ENCODE measurements around the gene GTF3C6. TPM values are rescaled to one million over a fixed set of nuclear protein-coding genes. Genes with fewer than 3 reads are reported as not detected.

Gene GTF3C6
- total and polyA plus RNA-seq, 10 of the 15 experiments (the other 5 are each of a cell fraction or from before 2014, with no cell fraction given): 42.8 to 261 (median 116) TPM

DNA sequence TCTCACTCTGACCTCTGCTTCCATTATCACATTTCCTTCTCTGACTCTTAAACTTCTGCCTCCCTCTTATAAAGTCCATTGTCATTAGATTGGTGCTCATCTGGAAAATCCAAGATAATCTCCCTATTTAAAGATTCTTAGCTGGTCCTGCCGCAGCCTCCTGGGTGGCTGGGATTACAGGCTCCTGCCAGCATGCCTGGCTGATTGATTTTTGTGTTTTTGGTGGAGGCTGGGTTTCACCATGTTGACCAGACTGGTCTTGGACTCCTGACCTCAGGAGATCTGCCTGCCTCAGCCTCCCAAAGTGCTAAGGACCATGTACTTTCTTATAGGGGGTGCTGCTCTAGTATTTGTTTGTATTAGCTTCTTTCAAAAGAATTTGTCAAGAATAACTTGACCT lies 18.1 kb downstream of the GTF3C6 start:
- FAIRE-seq (no peak), ATAC-seq (no peak), DNase-seq (ENCODE audit: low read depth, low spot score) (no peak)
- intact Hi-C loops (cut with micrococcal nuclease; ENCODE audit: unreplicated experiment): no loop called here
- WGBS (ENCODE audit: insufficient coverage, insufficient replicate concordance, low lambda C conversion rate, missing lambda C conversion rate): 94% methylated on average over 1 of the region's 1 CpG
- no peak overlapping the region for H3K4me3 ChIP-seq
- SMC1A ChIA-PET (ENCODE audit: uncharacterized antibody, unreplicated experiment): interaction anchor here (0.9 kb wide), 1 partner anchor 14 kb away, joined by 4 read pairs; no protein-coding TSS in a partner anchor
- RAD21 ChIA-PET (ENCODE audit: unreplicated experiment): no interaction called here
- in situ Hi-C loops (cut with MboI): no loop called here
- H3K79me2 ChIP-seq (ENCODE audit: control insufficient read depth, insufficient read depth, low read length): peaks cover 6% of the 10 kb centered on the region
- BruUV-seq (replicated peaks): no TSS peak
- no peak overlapping the region for H3K9ac ChIP-seq (ENCODE audit: control insufficient read depth, insufficient read depth, low read length)
- H3K4me2 ChIP-seq (ENCODE audit: control insufficient read depth, insufficient read depth): no peak overlapping the region
- no peak overlapping the region for H2AFZ ChIP-seq (ENCODE audit: control insufficient read depth, low read depth, low read length)
- no peaks in the 10 kb centered on the region for H3K27me3 ChIP-seq (replicated peaks in 1 of 2; ENCODE audit: control insufficient read depth in 2 of 2, insufficient read depth in 2 of 2, low read length in 1 of 2)
- POLR2A ChIA-PET: interaction anchor here (0.7 kb wide), 1 partner anchor 897 kb away, joined by 3 read pairs; no protein-coding TSS in a partner anchor
- H4K20me1 ChIP-seq (ENCODE audit: control insufficient read depth, insufficient read depth): no peaks in the 10 kb centered on the region
- CTCF ChIA-PET: no interaction called here
- no peak for TF ChIP-seq IKZF2 (IDR thresholded peaks at IDR 0.05)
- no peak for TF ChIP-seq KLF5 (IDR thresholded peaks at IDR 0.05; ENCODE audit: partially characterized antibody)
- no peaks in the 10 kb centered on the region for H3K36me3 ChIP-seq (ENCODE audit: control insufficient read depth in 2 of 2, insufficient read depth in 2 of 2, low read length in 1 of 2)
- H3K4me1 ChIP-seq (ENCODE audit: control insufficient read depth, insufficient read depth, low read length): no peaks in the 10 kb centered on the region
- no peak overlapping the region for H3K27ac ChIP-seq (ENCODE audit: control insufficient read depth, insufficient read depth)
- no peaks in the 10 kb centered on the region; the same call in 2 of the 3 replicates for H3K9me3 ChIP-seq (replicated peaks; ENCODE audit: control insufficient read depth, insufficient read depth, low read length)

DNA sequence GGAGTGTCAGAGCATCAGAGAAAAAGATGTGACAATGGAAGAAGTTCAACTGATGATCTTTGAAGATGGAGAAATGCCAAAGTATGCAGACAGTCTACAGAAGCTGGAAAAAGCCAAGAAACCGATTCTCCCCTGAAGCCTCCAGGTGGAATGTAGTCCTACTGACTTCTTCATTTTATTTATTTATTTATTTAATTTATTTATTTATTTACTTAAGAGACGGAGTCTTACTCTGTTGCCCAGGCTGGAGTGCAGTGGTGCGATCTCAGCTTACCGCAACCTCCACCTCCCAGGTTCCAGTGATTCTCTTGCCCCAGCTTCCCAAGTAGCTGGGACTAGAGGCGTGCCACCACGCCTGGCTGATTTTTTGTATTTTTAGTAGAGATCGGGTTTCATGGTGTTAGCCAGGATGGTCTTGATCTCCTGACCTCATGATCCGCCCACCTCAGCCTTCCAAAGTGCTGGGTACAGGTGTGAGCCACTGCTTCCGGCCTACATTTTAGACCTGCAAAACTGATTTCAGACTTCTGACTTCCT lies 21.1 kb downstream of the GTF3C6 start:
- WGBS (ENCODE audit: insufficient coverage, insufficient replicate concordance, low lambda C conversion rate, missing lambda C conversion rate): 97% methylated on average over 9 of the region's 9 CpGs
- POLR2A ChIA-PET: no interaction called here
- H3K79me2 ChIP-seq (ENCODE audit: control insufficient read depth, insufficient read depth, low read length): peaks cover 34% of the 10 kb centered on the region
- TF ChIP-seq, protein P1, sequence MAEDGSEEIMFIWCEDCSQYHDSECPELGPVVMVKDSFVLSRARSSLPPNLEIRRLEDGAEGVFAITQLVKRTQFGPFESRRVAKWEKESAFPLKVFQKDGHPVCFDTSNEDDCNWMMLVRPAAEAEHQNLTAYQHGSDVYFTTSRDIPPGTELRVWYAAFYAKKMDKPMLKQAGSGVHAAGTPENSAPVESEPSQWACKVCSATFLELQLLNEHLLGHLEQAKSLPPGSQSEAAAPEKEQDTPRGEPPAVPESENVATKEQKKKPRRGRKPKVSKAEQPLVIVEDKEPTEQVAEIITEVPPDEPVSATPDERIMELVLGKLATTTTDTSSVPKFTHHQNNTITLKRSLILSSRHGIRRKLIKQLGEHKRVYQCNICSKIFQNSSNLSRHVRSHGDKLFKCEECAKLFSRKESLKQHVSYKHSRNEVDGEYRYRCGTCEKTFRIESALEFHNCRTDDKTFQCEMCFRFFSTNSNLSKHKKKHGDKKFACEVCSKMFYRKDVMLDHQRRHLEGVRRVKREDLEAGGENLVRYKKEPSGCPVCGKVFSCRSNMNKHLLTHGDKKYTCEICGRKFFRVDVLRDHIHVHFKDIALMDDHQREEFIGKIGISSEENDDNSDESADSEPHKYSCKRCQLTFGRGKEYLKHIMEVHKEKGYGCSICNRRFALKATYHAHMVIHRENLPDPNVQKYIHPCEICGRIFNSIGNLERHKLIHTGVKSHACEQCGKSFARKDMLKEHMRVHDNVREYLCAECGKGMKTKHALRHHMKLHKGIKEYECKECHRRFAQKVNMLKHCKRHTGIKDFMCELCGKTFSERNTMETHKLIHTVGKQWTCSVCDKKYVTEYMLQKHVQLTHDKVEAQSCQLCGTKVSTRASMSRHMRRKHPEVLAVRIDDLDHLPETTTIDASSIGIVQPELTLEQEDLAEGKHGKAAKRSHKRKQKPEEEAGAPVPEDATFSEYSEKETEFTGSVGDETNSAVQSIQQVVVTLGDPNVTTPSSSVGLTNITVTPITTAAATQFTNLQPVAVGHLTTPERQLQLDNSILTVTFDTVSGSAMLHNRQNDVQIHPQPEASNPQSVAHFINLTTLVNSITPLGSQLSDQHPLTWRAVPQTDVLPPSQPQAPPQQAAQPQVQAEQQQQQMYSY (CRISPR knock-in tag; IDR thresholded peaks at IDR 0.05): no peak
- TF ChIP-seq, protein P2, sequence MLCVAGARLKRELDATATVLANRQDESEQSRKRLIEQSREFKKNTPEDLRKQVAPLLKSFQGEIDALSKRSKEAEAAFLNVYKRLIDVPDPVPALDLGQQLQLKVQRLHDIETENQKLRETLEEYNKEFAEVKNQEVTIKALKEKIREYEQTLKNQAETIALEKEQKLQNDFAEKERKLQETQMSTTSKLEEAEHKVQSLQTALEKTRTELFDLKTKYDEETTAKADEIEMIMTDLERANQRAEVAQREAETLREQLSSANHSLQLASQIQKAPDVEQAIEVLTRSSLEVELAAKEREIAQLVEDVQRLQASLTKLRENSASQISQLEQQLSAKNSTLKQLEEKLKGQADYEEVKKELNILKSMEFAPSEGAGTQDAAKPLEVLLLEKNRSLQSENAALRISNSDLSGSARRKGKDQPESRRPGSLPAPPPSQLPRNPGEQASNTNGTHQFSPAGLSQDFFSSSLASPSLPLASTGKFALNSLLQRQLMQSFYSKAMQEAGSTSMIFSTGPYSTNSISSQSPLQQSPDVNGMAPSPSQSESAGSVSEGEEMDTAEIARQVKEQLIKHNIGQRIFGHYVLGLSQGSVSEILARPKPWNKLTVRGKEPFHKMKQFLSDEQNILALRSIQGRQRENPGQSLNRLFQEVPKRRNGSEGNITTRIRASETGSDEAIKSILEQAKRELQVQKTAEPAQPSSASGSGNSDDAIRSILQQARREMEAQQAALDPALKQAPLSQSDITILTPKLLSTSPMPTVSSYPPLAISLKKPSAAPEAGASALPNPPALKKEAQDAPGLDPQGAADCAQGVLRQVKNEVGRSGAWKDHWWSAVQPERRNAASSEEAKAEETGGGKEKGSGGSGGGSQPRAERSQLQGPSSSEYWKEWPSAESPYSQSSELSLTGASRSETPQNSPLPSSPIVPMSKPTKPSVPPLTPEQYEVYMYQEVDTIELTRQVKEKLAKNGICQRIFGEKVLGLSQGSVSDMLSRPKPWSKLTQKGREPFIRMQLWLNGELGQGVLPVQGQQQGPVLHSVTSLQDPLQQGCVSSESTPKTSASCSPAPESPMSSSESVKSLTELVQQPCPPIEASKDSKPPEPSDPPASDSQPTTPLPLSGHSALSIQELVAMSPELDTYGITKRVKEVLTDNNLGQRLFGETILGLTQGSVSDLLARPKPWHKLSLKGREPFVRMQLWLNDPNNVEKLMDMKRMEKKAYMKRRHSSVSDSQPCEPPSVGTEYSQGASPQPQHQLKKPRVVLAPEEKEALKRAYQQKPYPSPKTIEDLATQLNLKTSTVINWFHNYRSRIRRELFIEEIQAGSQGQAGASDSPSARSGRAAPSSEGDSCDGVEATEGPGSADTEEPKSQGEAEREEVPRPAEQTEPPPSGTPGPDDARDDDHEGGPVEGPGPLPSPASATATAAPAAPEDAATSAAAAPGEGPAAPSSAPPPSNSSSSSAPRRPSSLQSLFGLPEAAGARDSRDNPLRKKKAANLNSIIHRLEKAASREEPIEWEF (IDR thresholded peaks at IDR 0.05; ENCODE audit: insufficient replicate concordance, low read depth, low read length): no peak

More for the DNA sequence above, 21.1 kb downstream of the GTF3C6 start:
- Histone ChIP-seq H3K9ac (ENCODE audit: control insufficient read depth, insufficient read depth, low read length) (no peak overlapping the region), H3K27ac (ENCODE audit: control insufficient read depth, insufficient read depth) (no peak overlapping the region), H3K9me3 (replicated peaks; ENCODE audit: control insufficient read depth, insufficient read depth, low read length) (no peaks in the 10 kb centered on the region; the same call in 2 of the 3 replicates), H3K27me3 (replicated peaks in 1 of 2; ENCODE audit: control insufficient read depth in 2 of 2, insufficient read depth in 2 of 2, low read length in 1 of 2) (no peaks in the 10 kb centered on the region), H3K4me1 (ENCODE audit: control insufficient read depth, insufficient read depth, low read length) (no peaks in the 10 kb centered on the region), H3K4me2 (ENCODE audit: control insufficient read depth, insufficient read depth) (no peak overlapping the region), H3K4me3 (no peak overlapping the region), H3K36me3 (ENCODE audit: control insufficient read depth in 2 of 2, insufficient read depth in 2 of 2, low read length in 1 of 2) (no peaks in the 10 kb centered on the region), H4K20me1 (ENCODE audit: control insufficient read depth, insufficient read depth) (no peaks in the 10 kb centered on the region), H2AFZ (ENCODE audit: control insufficient read depth, low read depth, low read length) (no peak overlapping the region)
- no peak for FAIRE-seq
- RAD21 ChIA-PET (ENCODE audit: unreplicated experiment): interaction anchor here (3.0 kb wide), 1 partner anchor 21 kb away, joined by 8 read pairs; the partner anchor contains the start of gene GTF3C6
- SMC1A ChIA-PET (ENCODE audit: uncharacterized antibody, unreplicated experiment): interaction anchor here (0.7 to 2.7 kb wide), 3 partner anchors 8 to 297 kb away, joined by 3 to 6 read pairs (median 3); no protein-coding TSS in a partner anchor
- DNase-seq (ENCODE audit: low read depth, low spot score): no peak
- BruUV-seq (replicated peaks): no TSS peak
- CTCF ChIA-PET: no interaction called here
- in situ Hi-C loops (cut with MboI) (no loop called here), intact Hi-C loops (cut with micrococcal nuclease; ENCODE audit: unreplicated experiment) (loop anchor here (10.0 kb wide), 1 partner anchor 165 kb away; the partner anchor contains the start of gene CDK19)
- no peak for ATAC-seq

Data from GM12878 (cell line).